ENCODE data around the gene BPIFA3.

DNA sequence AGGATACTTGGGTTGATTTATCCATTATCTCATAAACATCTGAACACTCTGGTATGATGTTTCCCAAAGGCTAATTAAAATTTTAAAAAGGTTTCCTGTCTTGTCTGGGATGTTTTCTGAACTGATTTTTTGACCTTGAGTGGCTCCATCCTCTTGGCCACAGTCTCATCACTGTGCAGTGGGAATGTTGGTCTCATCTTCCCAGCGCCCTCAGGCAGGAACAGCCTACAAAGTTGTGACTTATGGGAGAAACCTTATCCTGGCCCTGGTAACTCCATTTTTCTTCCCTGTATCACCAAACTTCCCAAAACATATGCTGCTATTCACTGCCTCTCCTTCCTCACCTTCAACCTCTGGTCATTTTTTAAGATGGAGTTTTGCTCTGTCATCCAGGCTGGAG is 6.8 kb upstream of the BPIFA3 start:
- TF ChIP-seq EZH2phosphoT487 (IDR thresholded peaks at IDR 0.05; ENCODE audit: low read depth, severe bottlenecking, unreplicated experiment): no peak
- no peak for TF ChIP-seq EZH2 (IDR thresholded peaks at IDR 0.05; ENCODE audit: borderline replicate concordance)
- TF ChIP-seq, protein P1, sequence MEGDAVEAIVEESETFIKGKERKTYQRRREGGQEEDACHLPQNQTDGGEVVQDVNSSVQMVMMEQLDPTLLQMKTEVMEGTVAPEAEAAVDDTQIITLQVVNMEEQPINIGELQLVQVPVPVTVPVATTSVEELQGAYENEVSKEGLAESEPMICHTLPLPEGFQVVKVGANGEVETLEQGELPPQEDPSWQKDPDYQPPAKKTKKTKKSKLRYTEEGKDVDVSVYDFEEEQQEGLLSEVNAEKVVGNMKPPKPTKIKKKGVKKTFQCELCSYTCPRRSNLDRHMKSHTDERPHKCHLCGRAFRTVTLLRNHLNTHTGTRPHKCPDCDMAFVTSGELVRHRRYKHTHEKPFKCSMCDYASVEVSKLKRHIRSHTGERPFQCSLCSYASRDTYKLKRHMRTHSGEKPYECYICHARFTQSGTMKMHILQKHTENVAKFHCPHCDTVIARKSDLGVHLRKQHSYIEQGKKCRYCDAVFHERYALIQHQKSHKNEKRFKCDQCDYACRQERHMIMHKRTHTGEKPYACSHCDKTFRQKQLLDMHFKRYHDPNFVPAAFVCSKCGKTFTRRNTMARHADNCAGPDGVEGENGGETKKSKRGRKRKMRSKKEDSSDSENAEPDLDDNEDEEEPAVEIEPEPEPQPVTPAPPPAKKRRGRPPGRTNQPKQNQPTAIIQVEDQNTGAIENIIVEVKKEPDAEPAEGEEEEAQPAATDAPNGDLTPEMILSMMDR (IDR thresholded peaks at IDR 0.05; ENCODE audit: poor library complexity): no peak
